ENCODE data around the gene STARD9.

GRCh38 chr15:42549032-42549491 lies 26.3 kb upstream of the STARD9 start:
- TF ChIP-seq CTCF (IDR thresholded peaks at IDR 0.05) (no peak), POLR2A (IDR thresholded peaks at IDR 0.05) (no peak)

Measured in uterus (tissue), 2 donors.